Lower leg skin (tissue), 3 donors: Measurements from ENCODE around the gene ZBTB17.

Experiments used
- POLR2A ChIP-seq, 2 donors: fragments of 450-650 bp; IDR thresholded peaks; one replicate each; pipeline ENCODE4 v1.6.1; 2016 to 2017; ENCODE audit warnings: antibody characterized with exemption in 2 of 2, mild to moderate bottlenecking in 1 of 2, moderate library complexity in 1 of 2
- TF ChIP-seq, protein P1 (sequence below), 3 donors: fragments of 450-650 bp; IDR thresholded peaks; one replicate each; pipeline ENCODE4 v1.5.1; 2016; ENCODE audit warnings: antibody characterized with exemption in 3 of 3, mild to moderate bottlenecking in 3 of 3, moderate library complexity in 2 of 3

DNA sequence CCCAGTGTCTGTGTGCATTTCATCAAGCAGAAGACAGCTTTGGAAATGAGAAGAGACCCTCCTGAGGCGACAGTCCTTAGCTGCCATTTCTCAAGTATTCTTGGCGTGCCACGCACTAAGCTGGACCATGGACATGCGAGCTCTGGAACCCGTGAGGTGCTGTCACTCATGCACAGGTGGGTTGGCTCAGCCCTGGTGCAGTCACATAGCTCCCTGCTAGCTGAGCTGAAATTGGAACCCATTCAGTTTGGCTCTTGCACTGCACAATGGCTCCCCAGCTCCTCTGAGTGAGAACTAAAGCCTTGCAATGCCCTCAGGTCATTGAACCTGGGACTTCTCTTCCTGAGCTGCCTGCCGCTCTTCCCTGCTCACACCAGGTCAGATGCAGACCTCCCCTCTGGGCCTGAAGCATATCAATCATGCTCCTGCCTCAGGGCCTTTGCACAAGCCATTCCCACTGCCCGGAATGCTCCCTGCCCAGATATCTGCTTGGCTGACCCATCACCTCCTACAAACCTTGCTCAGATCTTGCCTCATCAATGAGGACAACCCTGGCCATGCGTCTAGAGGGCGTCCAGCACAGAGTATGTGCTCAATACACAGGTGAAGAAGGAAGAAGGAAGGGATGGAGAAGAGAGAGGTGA is 21.9 kb upstream of the ZBTB17 start:
- TF ChIP-seq, protein P1, sequence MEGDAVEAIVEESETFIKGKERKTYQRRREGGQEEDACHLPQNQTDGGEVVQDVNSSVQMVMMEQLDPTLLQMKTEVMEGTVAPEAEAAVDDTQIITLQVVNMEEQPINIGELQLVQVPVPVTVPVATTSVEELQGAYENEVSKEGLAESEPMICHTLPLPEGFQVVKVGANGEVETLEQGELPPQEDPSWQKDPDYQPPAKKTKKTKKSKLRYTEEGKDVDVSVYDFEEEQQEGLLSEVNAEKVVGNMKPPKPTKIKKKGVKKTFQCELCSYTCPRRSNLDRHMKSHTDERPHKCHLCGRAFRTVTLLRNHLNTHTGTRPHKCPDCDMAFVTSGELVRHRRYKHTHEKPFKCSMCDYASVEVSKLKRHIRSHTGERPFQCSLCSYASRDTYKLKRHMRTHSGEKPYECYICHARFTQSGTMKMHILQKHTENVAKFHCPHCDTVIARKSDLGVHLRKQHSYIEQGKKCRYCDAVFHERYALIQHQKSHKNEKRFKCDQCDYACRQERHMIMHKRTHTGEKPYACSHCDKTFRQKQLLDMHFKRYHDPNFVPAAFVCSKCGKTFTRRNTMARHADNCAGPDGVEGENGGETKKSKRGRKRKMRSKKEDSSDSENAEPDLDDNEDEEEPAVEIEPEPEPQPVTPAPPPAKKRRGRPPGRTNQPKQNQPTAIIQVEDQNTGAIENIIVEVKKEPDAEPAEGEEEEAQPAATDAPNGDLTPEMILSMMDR (IDR thresholded peaks at IDR 0.05), result no peak
- TF ChIP-seq POLR2A (IDR thresholded peaks at IDR 0.05), result no peak
